Measurements from ENCODE around the gene NPHP4.

DNA sequence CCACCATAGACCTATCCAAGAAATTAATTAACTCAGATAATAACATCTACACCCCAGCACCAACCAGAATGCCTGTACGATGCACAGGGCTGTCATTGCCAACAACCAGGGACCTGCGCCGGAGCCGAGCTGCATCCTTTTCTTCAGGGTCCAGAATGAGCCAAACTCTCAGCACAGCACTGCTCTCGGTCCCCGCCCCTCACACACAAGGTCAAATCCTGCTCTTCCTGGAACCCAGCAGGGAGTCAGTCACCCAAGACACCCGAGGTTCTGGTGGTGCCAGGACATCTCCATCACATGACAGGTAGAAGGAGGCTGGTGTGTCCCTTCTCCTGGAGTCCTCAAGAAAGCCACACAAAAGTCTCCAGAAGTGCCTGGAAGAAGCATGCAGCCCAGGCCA, 31.9 kb downstream of the NPHP4 start:
- TF ChIP-seq TCF12 (IDR thresholded peaks at IDR 0.05; ENCODE audit: low read depth, low read length) (no peak), YY1 (IDR thresholded peaks at IDR 0.05; ENCODE audit: low read depth, low read length) (no peak), SP1 (IDR thresholded peaks at IDR 0.05; ENCODE audit: low read depth, low read length) (no peak), EGR1 (IDR thresholded peaks at IDR 0.05; ENCODE audit: borderline replicate concordance in 1 of 2, low read depth in 2 of 2, low read length in 2 of 2) (no peak)

All from GM12878 (cell line).